Adrenal gland (tissue), 5 donors: Measurements from ENCODE around the gene ELOVL2.

Experiments used
- POLR2A ChIP-seq, 2 donors: fragments of 450-650 bp; IDR thresholded peaks; one replicate each; pipeline ENCODE4 v1.6.1; 2017; ENCODE audit warnings: antibody characterized with exemption in 2 of 2, mild to moderate bottlenecking in 2 of 2, moderate library complexity in 1 of 2
- TF ChIP-seq, protein P1 (sequence below), 6 experiments: fragments of 450-650 bp in 4 of 6; fragments of 200-600 bp in 2 of 6; sonication (generic) in 1 of 6; IDR thresholded peaks; 1 replicate in 5 of 6; 2 replicates in 1 of 6; pipeline versions ENCODE4 v1.5.1 to v1.8.0; 2016 to 2021; ENCODE audit warnings: antibody characterized with exemption in 6 of 6, mild to moderate bottlenecking in 2 of 6, moderate library complexity in 1 of 6
- donor health status: DM: no; HTN: no; CAD: no.

DNA sequence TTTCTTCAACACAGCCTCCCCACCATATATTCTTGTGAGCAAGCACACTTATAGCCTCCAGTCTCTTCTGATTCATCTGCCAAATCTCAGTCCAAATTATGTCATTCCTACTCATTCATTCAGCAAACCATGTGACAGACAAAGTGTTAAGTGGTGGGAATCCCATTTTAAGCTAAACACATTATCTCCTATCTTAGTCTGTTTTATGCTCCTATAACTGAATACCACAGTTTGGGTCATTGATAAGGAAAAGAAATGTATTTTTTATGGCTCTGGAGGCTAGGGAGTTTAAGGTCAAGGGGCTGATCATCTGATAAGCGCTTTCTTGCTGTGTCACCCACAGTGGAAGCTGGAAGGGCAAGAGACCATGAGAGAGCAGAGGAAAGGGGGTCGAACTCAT, 25.7 kb upstream of the ELOVL2 start:
- TF ChIP-seq, protein P1, sequence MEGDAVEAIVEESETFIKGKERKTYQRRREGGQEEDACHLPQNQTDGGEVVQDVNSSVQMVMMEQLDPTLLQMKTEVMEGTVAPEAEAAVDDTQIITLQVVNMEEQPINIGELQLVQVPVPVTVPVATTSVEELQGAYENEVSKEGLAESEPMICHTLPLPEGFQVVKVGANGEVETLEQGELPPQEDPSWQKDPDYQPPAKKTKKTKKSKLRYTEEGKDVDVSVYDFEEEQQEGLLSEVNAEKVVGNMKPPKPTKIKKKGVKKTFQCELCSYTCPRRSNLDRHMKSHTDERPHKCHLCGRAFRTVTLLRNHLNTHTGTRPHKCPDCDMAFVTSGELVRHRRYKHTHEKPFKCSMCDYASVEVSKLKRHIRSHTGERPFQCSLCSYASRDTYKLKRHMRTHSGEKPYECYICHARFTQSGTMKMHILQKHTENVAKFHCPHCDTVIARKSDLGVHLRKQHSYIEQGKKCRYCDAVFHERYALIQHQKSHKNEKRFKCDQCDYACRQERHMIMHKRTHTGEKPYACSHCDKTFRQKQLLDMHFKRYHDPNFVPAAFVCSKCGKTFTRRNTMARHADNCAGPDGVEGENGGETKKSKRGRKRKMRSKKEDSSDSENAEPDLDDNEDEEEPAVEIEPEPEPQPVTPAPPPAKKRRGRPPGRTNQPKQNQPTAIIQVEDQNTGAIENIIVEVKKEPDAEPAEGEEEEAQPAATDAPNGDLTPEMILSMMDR (IDR thresholded peaks at IDR 0.05), result no peak
- no peak for TF ChIP-seq POLR2A (IDR thresholded peaks at IDR 0.05)
